HepG2 (cell line): ENCODE results near the gene RASIP1.

ENCODE experiments used
- KAT2B ChIP-seq: fragments of 150-350 bp; IDR thresholded peaks from 2 replicates; pipeline ENCODE4 v1.6.1; 2014; ENCODE audit warnings: low read depth, low read length, borderline replicate concordance
- TCF12 ChIP-seq, 2 experiments: fragments of 450-650 bp in 1 of 2; sonication (generic) in 1 of 2; formaldehyde crosslinking in 1 of 2; IDR thresholded peaks; 2 replicates each; pipeline versions ENCODE4 v1.6.1 to v1.8.0; 2017 to 2022; ENCODE audit warnings: antibody characterized with exemption in 1 of 2, mild to moderate bottlenecking in 1 of 2, missing genetic modification reagents in 1 of 2, moderate library complexity in 1 of 2
- ZNF232 ChIP-seq: sonication (generic); formaldehyde crosslinking; IDR thresholded peaks from 2 replicates; pipeline ENCODE4 v1.4.0; 2020; ENCODE audit warnings: missing genetic modification reagents, borderline replicate concordance
- TF ChIP-seq, protein P1 (sequence below): sonication (generic); formaldehyde crosslinking; IDR thresholded peaks from 2 replicates; pipeline ENCODE4 v1.5.0; 2020; ENCODE audit warnings: mild to moderate bottlenecking, missing genetic modification reagents, moderate library complexity

DNA sequence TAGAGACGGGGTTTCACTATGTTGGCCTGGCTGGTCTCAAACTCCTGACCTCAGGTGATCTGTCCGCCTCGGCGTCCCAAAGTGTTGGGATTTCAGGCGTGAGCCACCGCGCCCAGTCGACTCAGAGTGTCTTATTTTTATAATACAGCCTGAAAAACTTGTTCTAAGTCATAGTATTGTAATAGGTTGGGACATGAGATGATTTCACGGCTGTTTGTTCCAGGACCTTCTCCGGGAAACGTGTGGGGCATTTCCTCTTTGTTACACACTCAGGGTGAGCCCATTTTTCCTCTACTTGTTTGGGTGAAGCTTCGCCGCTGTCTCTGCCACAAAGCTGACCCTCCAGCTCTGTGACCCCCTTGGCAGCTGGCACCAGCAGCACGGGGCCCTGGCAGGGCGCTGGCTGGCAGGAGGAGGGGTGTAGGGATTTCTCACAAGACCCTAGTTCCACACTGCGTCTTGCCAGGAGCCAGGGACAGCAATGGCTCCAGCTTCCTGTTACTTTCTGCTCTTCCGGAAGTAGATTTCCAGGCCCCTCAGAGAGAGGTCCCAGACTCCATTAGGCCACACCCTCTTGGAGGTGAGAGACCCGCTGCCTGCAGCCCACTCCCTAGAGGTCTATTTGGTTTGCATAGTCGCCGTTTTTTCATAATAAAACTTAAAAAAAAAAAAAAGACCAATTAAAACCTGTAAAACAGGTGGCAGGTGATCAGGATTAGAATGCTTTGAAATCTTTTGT, 30.5 kb upstream of the RASIP1 start:
- TF ChIP-seq TCF12 (IDR thresholded peaks at IDR 0.05) (no peak), TCF12 (CRISPR knock-in tag; IDR thresholded peaks at IDR 0.05) (no peak), KAT2B (no peak), ZNF232 (CRISPR knock-in tag) (no peak)
- TF ChIP-seq, protein P1, sequence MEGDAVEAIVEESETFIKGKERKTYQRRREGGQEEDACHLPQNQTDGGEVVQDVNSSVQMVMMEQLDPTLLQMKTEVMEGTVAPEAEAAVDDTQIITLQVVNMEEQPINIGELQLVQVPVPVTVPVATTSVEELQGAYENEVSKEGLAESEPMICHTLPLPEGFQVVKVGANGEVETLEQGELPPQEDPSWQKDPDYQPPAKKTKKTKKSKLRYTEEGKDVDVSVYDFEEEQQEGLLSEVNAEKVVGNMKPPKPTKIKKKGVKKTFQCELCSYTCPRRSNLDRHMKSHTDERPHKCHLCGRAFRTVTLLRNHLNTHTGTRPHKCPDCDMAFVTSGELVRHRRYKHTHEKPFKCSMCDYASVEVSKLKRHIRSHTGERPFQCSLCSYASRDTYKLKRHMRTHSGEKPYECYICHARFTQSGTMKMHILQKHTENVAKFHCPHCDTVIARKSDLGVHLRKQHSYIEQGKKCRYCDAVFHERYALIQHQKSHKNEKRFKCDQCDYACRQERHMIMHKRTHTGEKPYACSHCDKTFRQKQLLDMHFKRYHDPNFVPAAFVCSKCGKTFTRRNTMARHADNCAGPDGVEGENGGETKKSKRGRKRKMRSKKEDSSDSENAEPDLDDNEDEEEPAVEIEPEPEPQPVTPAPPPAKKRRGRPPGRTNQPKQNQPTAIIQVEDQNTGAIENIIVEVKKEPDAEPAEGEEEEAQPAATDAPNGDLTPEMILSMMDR: no peak
